Prostate gland (tissue), 2 donors: ENCODE measurements around the gene AP1S2.

Experiments
- CTCF ChIP-seq, 4 experiments: fragments of 200-600 bp in 2 of 4; fragments of 450-650 bp in 2 of 4; sonication (generic) in 2 of 4; IDR thresholded peaks; 1 replicate in 3 of 4; 2 replicates in 1 of 4; pipeline ENCODE4 v1.5.1; 2016 to 2019; ENCODE audit warnings: antibody characterized with exemption in 4 of 4, mild to moderate bottlenecking in 2 of 4, moderate library complexity in 2 of 4
- POLR2A ChIP-seq: fragments of 450-650 bp; IDR thresholded peaks from one replicate; pipeline ENCODE4 v1.6.1; 2016; ENCODE audit warnings: antibody characterized with exemption, mild to moderate bottlenecking
- POLR2AphosphoS5 ChIP-seq: sonication (generic); formaldehyde crosslinking; IDR thresholded peaks from one replicate; pipeline ENCODE4 v1.6.1; 2017; ENCODE audit warnings: antibody characterized with exemption

GRCh38 chrX:15834827-15835595, 19.6 kb downstream of the AP1S2 start:
- TF ChIP-seq POLR2A (no peak), CTCF (IDR thresholded peaks at IDR 0.05) (no peak), POLR2AphosphoS5 (no peak)
